GM12873 (cell line): Measurements from ENCODE around the gene ADAT1.

Source experiments
- CTCF ChIP-seq: IDR thresholded peaks from 2 replicates; pipeline ENCODE4 v1.5.1; 2012; ENCODE audit warnings: low read depth, mild to moderate bottlenecking, moderate library complexity, low read length, control low read depth; ENCODE audit not compliant: insufficient read depth; ENCODE audit errors: missing control alignments

ADAT1 gene

GRCh38 chr16:75572864-75573542 is 50.1 kb downstream of the ADAT1 start:
- TF ChIP-seq CTCF: no peak

- no peak for TF ChIP-seq CTCF
These were observed 52.5 kb downstream of the ADAT1 start for GRCh38 chr16:75570396-75571065.

GRCh38 chr16:75567911-75568310 is 55.2 kb downstream of the ADAT1 start:
- no peak for TF ChIP-seq CTCF

GRCh38 chr16:75566758-75567255 is 56.3 kb downstream of the ADAT1 start:
- TF ChIP-seq CTCF: no peak

GRCh38 chr16:75566040-75566757 is 56.9 kb downstream of the ADAT1 start, which contains the start of gene GABARAPL2:
TSS of gene GABARAPL2 (plus strand) at chr16:75566379. CDS start at chr16:75566487, 108 bp downstream.
- TF ChIP-seq CTCF: no peak

- no peak for TF ChIP-seq CTCF
These were observed 57.4 kb downstream of the ADAT1 start for GRCh38 chr16:75565640-75566039.
